SK-N-DZ (cell line): ENCODE data around the gene CEP95.
"Not testable (repeated sequence)": the region's sequence is repeated elsewhere in the genome, so short reads cannot be mapped to it uniquely, and the experiment has no call there.

Source experiments
- DNase-seq: peaks from one replicate; pipeline ENCODE4 v3.0.0-alpha.2; 2015; ENCODE audit warnings: low spot score
- small RNA-seq, 2 experiments: library from RNA; depleted of rRNA; stranded (forward); fragments of <200 nt; gene quantifications; one replicate each; pipeline ENCODE3, GENCODE V24; 2014

The CEP95 gene

DNA sequence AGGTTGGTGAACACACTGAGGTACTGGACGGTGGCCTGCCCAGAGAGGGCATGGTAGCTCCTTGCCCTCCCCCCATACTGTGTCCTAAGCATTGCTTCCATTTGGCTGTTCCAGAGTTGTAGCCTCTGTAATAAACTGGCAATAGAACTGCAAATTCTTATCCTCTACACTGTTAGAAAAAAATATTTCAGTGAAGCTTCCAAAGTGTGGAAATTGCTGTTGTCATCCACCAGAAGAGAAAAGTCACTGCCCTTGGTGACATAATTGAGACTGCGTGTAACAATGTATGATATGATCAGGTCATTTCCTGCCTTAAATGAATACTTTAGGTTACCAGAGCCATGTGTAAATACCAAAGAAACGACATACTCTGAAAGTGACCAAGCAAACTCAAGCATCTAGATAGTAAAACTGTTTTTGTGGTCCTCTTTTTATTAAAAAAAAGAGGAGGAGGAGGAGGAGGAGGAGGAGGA lies 65.9 kb downstream of the CEP95 start:
- DNase-seq: no peak

DNA sequence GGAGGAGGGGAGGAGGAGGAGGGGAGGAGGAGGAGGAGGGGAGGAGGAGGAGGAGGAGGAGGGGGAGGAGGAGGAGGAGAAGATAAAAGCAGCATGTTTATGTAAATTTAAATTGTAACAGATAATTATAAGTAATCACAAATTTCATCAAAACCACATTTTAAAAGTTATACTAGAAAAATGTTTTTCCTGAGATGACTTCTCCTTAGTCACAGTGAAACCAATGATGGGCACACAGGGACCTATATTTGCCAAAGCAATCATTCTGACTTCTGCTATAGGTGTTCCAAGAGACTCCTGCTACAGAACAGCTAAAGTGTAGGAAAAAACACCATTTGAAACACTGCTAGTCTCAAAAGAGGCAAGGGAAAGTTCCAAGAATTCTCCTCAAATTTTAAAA lies 66.4 kb downstream of the CEP95 start:
- DNase-seq: no peak

DNA sequence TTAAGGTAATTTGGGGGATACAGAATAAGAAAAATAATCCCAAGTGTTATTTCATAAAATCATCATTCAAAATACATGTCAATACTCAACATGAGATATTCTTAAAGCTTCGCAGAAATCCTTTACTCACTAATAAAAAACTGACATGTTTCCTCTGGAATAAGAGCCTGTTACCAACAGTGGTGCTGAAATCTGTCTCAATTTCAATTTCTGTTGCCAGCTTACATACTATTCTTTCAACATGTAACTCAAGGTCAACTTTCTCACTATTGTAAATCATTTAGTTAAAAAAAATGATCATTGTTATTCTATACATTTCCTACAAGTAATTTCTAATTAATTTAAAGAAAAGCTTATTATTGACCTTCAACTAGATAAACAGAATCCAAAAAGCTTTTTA lies 67.9 kb downstream of the CEP95 start:
- no peak for DNase-seq

DNA sequence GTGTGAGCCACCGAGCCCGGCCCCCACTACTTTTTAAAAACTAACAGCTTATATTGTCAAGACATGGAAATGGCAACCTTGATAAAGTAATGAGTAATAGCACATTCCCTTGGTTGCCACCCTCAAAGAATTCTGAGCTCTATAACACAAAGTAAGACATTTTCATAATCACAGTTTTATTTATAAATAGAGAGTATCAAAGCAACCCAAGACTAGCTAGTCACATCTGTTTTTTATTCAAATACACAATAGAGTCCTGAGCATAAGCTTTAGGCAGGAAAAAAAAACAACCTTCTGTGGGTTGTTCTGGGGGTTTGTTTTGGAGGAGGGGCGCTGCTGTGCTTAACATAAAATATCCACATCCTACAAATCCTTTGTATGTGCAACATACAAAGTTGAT lies 68.7 kb downstream of the CEP95 start:
- DNase-seq: no peak

DNA sequence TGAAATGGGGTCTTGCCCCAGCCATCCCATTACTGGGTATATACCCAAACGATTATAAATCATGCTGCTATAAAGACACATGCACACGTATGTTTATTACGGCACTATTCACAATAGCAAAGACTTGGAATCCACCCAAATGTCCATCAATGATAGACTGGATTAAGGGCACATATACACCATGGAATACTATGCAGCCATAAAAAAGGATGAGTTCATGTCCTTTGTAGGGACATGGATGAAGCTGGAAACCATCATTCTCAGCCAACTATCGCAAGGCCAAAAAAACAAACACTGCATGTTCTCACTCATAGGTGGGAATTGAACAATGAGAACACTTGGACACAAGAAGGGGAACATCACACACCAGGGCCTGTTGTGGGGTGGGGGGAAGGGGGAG lies 70.2 kb downstream of the CEP95 start:
- DNase-seq: not testable (repeated sequence)

DNA sequence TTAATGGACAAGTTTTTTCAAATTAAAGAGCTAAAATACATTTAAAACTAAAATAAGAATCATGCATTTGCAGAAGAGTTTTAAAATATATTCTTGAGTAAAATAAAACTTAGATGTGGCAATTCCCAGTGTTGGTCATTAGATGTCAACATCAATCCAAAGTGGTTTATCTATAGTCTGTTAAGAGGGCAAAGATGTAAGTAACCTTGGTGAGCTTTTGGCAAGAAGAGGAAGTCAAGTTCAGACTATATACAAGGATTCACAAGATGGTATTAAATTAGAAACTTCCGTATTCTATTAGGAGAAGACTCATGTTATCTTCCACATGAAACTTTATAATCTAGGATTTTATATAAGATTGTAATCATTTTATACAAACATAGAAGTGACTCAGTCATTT lies 73.1 kb downstream of the CEP95 start:
- no peak for DNase-seq

DNA sequence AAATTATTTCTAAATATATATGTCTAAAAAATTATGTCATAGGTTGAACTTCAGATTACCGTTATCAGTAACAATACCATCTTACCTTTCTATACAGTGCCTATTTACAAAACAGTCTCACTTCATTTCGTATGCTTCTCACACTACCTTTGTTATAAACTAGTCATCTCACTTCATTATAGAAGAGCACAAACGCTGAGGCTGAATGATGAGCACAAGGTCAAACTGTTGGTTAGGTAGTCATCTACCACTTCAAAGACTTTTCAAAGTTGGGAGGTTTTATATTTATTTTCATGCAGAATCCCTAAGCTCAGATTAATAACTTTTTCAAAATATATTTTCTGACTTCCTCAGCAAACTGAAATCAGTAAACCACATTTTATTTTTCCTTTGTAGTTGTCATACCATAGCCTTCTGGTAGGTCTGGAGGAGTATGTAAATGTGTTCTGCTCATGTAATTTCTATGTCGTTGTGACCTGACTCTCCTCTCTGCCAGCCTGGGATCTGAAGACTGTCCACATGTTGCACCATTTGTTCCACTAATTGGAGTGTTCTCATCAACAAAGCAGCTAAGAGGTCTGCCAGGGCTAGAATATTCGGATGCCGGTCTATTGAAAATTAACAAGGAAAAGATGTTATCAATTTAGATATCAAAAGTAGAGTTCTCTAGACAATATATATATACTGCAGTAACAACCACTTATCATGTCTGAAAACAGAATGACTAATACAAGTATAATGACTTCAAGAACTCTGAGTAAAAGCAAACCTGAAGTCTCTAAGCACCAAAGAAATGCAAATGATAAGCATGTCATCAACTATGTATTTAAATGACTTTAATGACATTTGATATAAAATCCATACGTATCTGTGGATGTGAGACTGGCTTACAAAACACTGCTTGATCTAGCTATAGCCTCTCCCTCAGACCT lies 73.9 kb downstream of the CEP95 start:
- DNase-seq: no peak

DNA sequence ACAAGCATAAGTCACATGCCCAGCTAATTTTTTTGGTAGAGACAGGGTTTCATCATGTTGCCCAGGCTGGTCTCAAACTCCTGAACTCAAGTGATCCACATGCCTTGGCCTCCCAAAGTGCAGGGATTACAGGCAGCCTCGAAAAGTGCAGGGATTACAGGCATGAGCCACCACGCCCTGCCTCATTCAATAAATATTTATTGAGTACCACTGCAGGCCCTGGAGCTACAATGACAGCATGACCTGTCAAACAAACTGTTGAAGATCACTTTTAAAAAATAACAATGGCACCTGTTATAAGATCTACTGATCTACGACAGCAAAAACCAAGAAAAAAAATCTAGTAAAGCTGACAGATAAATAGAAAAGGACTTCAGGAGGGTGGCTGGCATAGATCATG lies 76.3 kb downstream of the CEP95 start:
- DNase-seq: no peak

DNA sequence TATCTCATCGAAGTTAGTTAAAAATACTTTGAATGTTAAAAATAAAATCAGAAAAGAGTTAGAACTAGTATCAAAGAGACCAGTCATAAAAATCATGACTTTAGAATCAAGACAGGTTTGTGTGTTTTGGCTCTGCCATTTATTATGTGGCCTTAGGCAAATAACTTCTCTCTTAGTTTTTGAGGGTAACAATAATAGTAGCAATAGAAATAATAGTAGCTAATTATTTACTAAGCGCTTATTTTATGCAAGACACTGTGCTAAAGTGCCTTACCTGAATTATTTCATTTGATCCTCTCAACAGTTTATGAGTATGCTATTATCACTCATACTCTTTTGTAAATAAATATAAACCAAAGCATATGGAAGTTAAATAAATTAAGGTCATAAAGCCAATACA lies 78.4 kb downstream of the CEP95 start:
- no peak for DNase-seq

Small RNA genes within 50 kb of the gene (small RNA-seq; reads per million reads assigned to genes)
- 0 reads per million in 2 experiments for gene AC009994.1
- gene ATP5MFP4: 0 reads per million in 2 experiments
